Hematopoietic multipotent progenitor cell (in vitro differentiated cells): ENCODE measurements around the gene SLC44A4. TPM values are rescaled to one million over a fixed set of nuclear protein-coding genes. Genes with fewer than 3 reads are reported as not detected.
"Not testable (repeated sequence)": the region's sequence is repeated elsewhere in the genome, so short reads cannot be mapped to it uniquely, and the experiment has no call there.

ENCODE experiments used
- DNase-seq, 3 donors: peaks; one replicate each; pipeline ENCODE4 v3.0.0-alpha.2; 2011 to 2015; ENCODE audit warnings: low read depth in 2 of 3, low spot score in 2 of 3
- total RNA-seq: library from RNA; depleted of rRNA; stranded (reverse); fragments of >200 nt; gene quantifications from one replicate; pipeline ENCODE4 v1.2.3, GENCODE V29; 2012

The SLC44A4 gene
- total RNA-seq, 1 donor: 0.81 TPM

- peak; percentile 91 to 100 (median 100) for DNase-seq
These were observed 16.2 kb downstream of the SLC44A4 start, which contains the start of gene NEU1 for GRCh38 chr6:31862344-31863235. NEU1 (minus strand) TSS chr6:31862821; CDS start chr6:31862776, 45 bp downstream.

DNA sequence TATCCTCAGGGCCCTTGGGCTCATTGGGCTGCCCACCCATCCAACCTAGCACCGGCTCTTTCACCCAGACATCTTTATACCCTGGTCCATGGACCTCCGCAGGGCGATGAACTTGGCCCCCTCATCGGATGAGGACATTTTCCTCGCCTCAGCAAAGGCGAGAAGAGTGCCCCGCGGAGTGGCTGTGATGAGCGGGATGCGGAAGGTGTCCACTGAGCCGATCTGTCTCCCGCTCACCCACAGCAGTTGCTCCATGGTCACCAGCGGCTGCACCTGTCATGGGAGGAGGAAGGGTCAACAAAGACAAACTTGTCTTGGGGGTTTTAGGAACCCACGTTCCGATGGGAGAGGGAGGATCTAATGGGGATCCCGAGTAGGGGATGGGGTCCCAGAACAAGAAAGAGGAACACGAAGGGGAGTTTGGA lies 16.9 kb downstream of the SLC44A4 start:
- DNase-seq: no peak

DNA sequence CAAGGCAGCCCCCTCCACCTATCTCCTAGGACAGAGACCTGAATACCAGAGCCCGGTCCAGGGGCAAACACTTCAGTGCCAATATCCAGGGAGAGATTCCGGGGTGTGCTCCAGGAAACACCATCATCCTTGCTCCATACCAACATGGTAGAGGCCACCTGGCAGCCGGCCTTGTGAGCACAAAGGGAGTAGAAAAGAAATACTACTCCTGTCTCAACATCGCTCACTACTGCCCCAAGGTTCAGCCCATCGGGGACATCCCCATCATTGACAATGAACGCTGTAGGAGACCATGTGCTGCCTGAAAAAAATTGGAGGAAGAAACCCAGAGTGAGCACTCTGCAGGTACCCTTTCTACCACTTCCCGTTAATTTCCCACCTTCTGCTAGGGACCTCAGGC lies 17.6 kb downstream of the SLC44A4 start:
- DNase-seq: no peak

DNA sequence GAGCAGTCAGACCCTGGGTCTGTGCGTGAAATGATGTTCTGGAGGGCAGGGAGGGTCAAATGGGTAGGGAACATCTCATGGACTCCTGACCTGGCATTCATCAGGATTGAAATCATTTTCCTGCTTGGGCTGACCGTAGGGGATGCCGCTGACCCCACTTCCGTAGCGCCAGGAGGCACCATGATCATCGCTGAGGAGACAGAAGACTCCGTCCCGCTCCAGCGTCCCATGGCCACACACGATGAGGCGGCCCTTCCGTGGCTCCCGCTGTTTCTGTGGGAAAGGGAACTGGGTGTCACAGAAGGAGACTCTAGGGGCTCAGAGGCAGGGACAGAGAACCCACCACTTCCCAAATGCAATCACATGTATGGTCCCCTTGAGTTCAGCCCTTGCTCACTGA lies 18.4 kb downstream of the SLC44A4 start:
- no peak for DNase-seq

- DNase-seq: no peak
These were observed 18.9 kb downstream of the SLC44A4 start for GRCh38 chr6:31859923-31860322.

DNA sequence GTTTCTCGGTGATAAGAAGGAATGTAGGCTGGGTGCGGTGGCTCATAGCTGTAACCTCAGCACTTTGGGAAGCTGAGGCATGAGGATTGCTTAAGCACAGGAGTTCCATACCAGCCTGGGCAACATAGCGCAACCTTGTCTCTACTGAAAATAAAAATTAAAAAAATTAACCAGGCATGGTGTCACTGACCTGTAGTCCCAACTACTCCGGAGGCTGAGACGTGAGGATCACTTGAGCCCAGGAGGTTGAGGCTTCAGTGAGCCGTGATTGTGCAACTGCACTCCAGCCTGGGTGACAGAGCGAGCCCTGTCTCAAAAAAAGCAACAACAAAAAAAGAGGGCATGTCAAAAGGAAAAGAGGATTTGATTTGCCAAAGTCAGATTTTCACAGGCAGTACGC lies 20.1 kb downstream of the SLC44A4 start:
- DNase-seq: no peak

DNA sequence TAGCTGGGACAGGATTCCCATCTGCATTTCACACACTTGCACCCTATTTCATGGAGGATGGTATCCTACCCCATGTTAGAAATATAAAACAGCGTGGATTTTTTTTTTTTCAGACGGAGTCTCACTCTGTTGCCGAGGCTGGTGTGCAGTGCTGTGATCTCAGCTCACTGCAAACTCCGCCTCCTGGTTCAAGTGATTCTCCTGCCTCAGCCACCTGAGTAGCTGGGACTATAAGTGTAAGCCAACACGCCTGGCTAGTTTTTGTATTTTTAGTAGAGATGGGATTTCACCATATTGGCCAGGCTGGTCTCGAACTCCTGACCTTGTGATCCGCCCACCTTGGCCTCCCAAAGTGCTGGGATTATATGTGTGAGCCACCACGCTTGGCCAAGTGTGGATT lies 21.0 kb downstream of the SLC44A4 start:
- not testable (repeated sequence) for DNase-seq

DNA sequence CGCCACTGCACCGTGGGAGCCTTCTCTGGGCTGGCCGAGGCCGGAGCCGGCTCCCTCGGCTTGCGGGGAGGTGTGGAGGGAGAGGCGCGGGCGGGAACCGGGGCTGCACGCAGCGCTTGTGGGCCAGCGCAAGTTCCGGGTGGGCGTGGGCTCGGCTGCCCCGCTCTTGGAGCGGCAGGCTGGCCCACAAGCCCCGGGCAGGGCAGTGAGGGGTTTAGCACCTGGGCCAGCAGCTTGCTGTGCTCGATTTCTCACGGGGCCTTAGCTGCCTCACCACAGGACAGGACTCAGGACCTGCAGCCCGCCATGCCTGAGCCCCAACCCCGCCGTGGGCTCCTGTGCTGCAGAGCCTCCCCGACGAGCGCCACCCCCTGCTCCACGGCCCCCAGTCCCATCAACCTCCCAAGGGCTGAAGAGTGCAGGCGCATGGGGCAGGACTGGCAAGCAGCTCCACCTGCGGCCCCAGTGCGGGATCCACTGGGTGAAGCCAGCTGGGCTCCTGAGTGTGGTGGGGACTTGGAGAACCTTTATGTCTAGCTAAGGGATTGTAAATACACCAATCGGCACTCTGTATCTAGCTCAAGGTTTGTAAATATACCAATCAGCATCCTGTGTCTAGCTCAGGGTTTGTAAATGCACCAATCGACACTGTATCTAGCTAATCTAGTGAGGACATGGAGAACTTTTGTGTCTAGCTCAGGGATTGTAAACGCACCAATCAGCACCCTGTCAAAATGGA lies 26.6 kb downstream of the SLC44A4 start:
- DNase-seq: not testable (repeated sequence)

GRCh38 chr6:31851485-31851832 lies 27.3 kb downstream of the SLC44A4 start:
- DNase-seq: no peak

DNA sequence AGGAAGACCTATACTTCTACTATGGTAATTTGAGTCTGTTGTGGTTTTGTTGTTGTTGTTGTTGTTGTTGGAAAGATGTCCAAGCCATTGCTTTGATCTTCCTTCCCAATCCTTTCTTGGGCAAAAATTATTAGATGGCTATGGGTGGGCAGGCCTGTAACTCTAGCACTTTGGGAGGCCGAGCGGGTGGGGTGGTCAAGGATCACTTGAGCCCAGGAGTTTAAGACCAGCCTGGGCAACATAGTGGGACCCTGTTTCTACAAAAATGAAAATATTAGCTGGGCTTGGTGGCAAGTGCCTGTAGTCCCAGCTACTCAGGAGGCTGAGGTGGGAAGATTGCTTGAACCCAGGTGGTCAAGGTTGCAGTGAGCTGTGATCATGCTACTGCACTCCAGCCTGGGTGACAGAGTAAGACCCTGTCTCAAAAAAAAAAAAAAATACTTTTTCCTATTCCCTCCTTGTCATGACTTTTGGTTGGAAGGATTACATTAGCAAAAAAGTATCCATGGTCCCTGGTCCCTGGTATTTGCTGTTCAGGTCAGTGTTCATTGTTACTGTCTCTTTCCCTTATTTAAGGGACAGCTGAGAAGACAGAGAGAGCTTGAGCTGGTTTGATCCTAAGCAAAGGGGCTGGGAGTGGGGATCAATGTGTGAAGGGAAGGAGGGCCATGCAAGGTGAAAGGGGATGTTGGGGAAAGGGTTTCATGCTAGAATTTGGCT lies 27.9 kb downstream of the SLC44A4 start:
- DNase-seq: no peak

GRCh38 chr6:31847276-31847978 lies 31.4 kb downstream of the SLC44A4 start:
- no peak for DNase-seq

- DNase-seq: no peak
These were observed 34.3 kb downstream of the SLC44A4 start for GRCh38 chr6:31844507-31844906.

DNA sequence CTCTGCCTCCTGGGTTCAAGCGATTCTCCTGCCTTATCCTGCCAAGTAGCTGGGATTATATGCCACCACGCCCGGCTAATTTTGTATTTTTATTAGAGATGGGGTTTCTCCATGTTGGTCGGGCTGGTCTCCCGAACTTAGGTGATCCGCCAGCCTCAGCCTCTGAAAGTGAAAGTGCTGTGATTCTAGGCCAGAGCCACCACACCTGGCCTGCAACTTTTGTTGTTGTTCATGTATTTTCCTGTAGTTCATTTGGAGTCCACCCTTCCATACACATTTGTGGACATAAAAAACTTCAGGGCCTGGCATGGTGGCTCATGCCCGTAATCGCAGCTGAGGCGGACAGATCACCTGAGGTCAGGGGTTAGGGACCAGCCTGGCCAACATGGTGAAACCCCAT lies 36.7 kb downstream of the SLC44A4 start:
- DNase-seq: no peak

GRCh38 chr6:31839779-31840126 lies 39.0 kb downstream of the SLC44A4 start:
- DNase-seq: not testable (repeated sequence)

DNA sequence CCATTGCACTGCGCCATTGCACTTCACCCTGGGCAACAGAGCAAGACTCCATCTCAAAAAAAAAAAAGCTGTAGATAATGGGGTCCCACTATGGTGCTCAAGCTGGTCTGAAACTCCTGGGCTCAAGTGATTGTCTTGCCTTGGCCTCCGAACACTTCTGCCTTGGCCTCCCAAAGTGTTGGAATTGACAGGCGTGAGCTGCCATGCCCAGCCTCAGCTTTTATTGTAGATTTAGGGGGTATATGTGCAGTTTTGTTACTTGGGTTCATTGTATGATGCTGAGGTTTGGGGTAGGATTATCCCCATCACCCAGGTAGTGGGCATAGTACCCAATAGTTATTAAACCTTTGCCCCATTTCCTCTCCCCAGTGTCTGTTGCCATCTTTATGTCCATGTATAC lies 39.8 kb downstream of the SLC44A4 start:
- DNase-seq: no peak

GRCh38 chr6:31838114-31838553 lies 40.7 kb downstream of the SLC44A4 start:
- DNase-seq: not testable (repeated sequence)

GRCh38 chr6:31837369-31838113 lies 41.3 kb downstream of the SLC44A4 start:
- DNase-seq: no peak

GRCh38 chr6:31836474-31837368 lies 42.1 kb downstream of the SLC44A4 start:
- peak in 1 of 3 donors; percentile 43 for DNase-seq

GRCh38 chr6:31836047-31836473 lies 42.7 kb downstream of the SLC44A4 start:
- DNase-seq: no peak
